Epithelial cell of proximal tubule (primary cell): ENCODE data around the gene SCGB3A1. TPM values are rescaled to one million over a fixed set of nuclear protein-coding genes. Genes with fewer than 3 reads are reported as not detected.

Experiments
- DNase-seq: peaks from one replicate; pipeline ENCODE4 v3.0.0-alpha.2; 2011; ENCODE audit warnings: low read depth
- H3K4me3 ChIP-seq: 2 replicates; pipeline ENCODE4 v1.5.1; 2011; ENCODE audit warnings: low read depth, mild to moderate bottlenecking, low read length
- CTCF ChIP-seq: conservative IDR thresholded peaks from 2 replicates; pipeline ENCODE4 v1.5.1; 2012; ENCODE audit warnings: low read depth, mild to moderate bottlenecking, low read length
- total RNA-seq: library from RNA; depleted of rRNA; stranded (reverse); fragments of >200 nt; gene quantifications from 2 replicates; pipeline ENCODE4 v1.2.3, GENCODE V29; 2015

The SCGB3A1 gene
- total RNA-seq, 1 donor from 2014 or later: not detected

DNA sequence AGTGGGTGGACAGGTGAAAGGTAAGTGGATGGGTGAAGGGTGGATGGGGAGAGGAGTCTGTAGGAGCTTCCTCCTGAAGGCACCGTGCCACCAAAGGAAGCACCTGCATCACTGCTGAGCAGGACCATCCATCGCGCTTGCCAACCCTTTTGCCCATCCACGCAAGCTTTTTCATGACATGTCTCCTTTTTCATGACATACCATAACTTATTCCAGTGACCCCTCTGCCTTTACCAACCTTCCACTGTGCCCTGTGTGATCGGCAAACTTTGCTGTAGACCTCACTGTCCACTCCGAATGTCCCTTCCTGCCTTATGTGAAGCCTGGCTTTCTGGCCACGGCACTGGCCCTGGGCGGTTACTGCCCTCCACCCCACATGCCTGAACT lies 44.7 kb upstream of the SCGB3A1 start:
- TF ChIP-seq CTCF: no peak
- H3K4me3 ChIP-seq: no peak overlapping the region
- no peak for DNase-seq

DNA sequence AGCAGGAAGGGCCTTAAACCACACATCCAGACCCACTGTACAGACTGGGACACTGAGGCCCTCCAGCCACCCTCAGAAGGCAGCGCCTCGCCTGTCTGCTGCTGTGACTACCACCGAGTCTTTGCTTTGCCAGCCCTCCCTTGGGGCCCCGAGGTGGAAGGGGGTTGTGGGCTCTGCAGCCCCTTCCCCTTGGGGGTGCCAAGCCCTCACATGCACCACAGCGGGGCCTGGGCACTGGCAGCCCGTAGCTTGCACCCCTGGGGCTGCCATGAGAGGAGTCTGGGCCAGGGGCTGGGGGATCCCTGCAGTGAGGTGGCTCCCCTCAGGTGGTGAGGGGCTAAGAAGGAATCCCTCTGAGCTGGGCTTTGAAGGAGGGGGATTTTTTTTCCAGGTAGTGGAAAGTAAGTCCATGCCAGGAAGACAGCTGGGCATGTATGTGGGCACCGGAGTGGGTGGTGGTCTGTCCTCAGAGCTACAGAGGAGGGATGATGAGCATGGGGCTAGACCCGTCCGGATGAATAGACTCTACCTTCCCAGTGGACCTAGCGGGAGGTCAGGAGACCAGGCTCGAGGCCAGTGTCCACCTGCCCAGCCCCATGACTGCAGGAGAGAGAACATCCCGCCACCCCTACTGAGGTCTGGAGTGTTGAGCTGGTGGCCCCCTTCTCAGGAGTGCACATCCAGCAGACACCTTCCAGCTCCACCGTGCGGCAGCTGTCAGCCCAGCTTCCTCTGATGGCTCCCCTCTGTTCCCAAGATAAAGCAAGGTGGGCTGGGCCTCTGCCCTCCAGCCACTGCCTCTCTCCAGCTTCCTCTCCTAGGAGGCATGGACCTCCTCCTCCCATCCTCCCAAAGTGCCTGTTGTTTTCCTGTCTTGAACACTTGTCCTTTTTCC lies 42.2 kb upstream of the SCGB3A1 start:
- H3K4me3 ChIP-seq: no peak overlapping the region
- DNase-seq: no peak
- no peak for TF ChIP-seq CTCF

DNA sequence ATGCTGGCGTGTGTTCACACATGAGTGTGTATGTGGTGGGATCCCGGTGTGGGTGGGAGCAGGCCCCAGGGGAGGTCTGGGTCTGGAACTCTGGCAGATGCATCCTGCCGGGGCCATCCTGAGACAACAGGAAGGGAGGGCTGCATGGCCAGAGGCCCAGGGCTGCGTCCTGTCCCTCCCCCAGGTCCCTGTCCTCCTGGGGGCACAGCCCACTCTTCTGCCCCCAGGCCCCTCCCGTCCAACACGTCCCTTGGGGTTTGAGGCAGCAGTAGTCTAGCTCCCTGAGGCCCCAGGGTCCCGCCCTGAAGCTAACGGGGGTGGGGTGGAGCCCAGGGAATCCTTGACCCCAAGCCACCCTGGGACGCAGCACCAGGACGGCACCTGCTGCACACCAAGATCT lies 41.5 kb upstream of the SCGB3A1 start:
- no peak for TF ChIP-seq CTCF
- no peak overlapping the region for H3K4me3 ChIP-seq

DNA sequence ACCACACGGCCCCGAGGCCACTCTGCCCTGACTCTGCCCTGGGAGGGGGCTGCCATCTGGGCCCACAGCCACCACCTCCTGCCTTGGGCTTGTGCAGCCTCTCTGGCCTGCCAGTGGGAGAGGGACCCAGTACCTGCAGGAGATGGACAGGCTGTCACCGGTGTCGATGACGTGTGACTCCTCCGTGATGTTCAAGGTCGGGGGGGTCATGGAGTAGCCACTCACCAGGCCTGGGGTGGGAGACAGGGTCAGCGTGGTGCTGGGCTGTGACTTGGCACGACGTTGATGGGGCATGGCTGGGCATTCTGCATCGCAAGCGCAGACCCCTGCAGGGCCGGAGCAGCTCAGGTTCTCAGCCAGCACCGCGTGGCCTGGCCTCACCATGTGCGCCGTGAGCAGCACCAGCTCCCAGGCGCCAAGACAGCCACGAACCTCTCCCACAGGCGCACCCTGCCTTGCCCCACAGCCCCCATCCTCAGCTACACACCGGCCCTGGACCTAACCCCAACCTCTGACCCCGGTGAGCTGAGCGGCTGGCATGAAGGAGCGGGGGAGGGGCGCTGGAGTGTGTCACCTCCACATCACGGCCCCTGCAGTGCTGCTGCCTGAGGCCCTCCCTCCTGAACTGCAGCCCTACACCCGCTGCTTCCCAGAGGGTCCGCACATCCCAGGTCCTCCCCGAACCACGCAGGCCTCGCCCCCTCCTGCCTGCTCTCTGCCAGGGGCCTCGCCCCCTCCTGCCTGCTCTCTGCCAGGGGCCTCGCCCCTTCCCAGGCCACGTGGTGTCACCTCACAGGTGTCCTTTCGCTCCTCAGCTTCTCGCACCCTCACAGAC lies 40.5 kb upstream of the SCGB3A1 start:
- H3K4me3 ChIP-seq: no peak overlapping the region
- no peak for DNase-seq
- TF ChIP-seq CTCF: no peak

More for the DNA sequence above, 41.5 kb upstream of the SCGB3A1 start:
- no peak for DNase-seq

- DNase-seq: no peak
Measured at GRCh38 chr5:180630426-180630825, 39.1 kb upstream of the SCGB3A1 start.

DNA sequence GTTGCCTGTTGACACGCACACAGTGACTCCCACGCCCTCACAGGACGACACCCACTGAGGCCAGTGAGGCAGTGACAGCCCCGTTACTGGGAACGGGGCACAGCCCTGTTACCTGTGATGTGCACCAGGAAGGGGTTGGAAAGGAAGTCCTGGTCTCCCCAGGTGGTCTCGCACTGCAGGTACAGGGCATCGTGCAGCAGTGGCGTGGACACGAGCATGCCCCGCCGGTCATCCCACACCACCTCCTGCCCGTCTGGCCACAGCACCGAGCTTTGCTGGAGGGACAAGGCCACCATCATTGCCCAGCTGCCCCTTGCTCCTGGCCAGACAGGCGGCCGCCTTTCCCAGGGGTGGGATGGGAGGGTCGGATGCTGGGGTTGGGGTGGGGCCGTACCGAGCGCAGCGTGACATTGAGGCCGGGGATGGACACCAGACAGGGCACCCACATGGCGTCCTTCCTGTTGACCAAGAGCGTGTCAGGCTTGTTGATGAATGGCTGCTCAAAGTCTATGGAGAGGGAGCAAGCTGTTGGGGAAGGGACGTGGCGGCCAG lies 38.6 kb upstream of the SCGB3A1 start:
- DNase-seq: no peak
- no peak for TF ChIP-seq CTCF
- H3K4me3 ChIP-seq: no peak overlapping the region

More at GRCh38 chr5:180630426-180630825, 39.1 kb upstream of the SCGB3A1 start:
- no peak for TF ChIP-seq CTCF
- H3K4me3 ChIP-seq: no peak overlapping the region
